IPS-18a (cell line): ENCODE data around the gene TRIL.

Experiments
- H3K27ac ChIP-seq: one replicate; pipeline ENCODE4 v1.5.1; 2013; ENCODE audit warnings: low read length
- H3K27me3 ChIP-seq: one replicate; pipeline ENCODE4 v1.6.1; 2013; ENCODE audit warnings: mild to moderate bottlenecking, low read length; ENCODE audit not compliant: control insufficient read depth, insufficient read depth
- H3K36me3 ChIP-seq: one replicate; pipeline ENCODE4 v1.6.1; 2013; ENCODE audit warnings: low read depth, low read length; ENCODE audit not compliant: control insufficient read depth
- H3K4me1 ChIP-seq: one replicate; pipeline ENCODE4 v1.6.1; 2013; ENCODE audit warnings: low read depth, low read length; ENCODE audit not compliant: control insufficient read depth
- H3K4me3 ChIP-seq: one replicate; pipeline ENCODE4 v1.5.1; 2013; ENCODE audit warnings: low read length
- H3K9ac ChIP-seq: one replicate; pipeline ENCODE4 v1.6.1; 2013; ENCODE audit warnings: mild to moderate bottlenecking, low read length, moderate library complexity
- H3K9me3 ChIP-seq: one replicate; pipeline ENCODE4 v1.6.1; 2013; ENCODE audit warnings: low read depth, low read length; ENCODE audit not compliant: control insufficient read depth

The TRIL gene

DNA sequence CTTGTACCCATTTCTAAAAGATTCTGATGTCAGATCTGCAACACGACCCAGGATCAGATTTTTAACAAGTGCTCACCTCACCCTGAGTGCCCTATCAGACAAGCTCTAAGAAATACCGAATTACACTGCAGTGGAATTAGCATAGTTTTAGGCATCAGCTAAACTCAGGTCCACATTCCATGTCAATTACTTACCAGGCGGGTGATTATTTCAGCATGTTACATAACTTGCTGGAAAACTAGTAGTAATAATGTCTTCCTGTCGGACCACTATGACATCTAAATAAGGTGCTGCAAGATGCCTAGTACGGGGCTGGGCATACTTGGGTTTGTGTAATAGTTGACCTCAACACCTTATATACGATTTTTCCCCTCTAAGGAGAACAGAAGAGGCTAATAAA is 21.0 kb downstream of the TRIL start:
- H3K4me3 ChIP-seq = no peak overlapping the region
- no peaks in the 10 kb centered on the region for H3K27me3 ChIP-seq
- H3K9ac ChIP-seq = no peak overlapping the region
- H3K36me3 ChIP-seq = no peaks in the 10 kb centered on the region
- H3K27ac ChIP-seq = no peak overlapping the region
- peaks cover 8% of the 10 kb centered on the region for H3K4me1 ChIP-seq
- no peaks in the 10 kb centered on the region for H3K9me3 ChIP-seq

DNA sequence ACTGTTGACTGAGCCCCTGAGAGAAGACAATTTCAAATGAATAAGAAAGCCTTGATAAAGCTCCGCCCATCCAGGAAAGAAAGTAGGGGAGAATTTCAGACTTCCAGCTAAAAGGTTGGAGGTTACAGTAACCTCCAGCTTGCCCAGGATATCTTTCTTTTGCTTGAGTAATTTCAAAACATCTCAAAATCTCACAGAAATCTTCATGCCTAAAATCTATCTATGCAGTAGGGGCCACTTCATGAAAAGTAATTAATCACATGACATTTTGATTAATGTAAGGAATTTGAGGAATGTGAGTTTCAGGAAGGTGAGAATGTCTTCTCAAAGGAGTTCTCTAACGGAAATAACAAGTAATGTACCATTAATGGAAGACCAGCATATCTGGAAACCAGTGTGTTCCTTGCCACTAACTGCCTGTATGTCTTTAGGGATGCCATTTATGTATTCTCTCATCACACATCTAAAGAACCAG is 24.2 kb downstream of the TRIL start:
- Histone ChIP-seq H3K27me3 (no peaks in the 10 kb centered on the region), H3K4me3 (no peak overlapping the region), H3K27ac (no peak overlapping the region), H3K9me3 (no peaks in the 10 kb centered on the region), H3K9ac (peak overlapping the region; percentile 21), H3K36me3 (no peaks in the 10 kb centered on the region), H3K4me1 (peaks cover 10% of the 10 kb centered on the region)

DNA sequence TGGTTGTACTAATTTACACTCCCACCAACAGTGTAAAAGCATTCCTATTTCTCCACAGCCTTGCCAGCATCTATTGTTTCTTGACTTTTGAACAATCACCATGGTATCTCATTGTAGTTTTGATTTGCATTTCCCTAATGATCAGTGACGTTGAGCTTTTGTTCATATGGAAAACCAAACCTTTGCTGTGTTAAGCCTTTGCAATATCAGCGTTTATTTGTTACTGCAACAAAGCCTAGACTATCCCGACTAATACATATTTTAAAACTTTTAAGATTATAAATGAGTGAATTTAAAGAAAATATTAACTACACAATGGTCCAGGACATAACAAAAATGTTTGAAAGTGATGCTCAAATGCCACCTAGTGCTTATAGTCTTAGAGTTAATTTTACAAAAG is 26.6 kb downstream of the TRIL start:
- Histone ChIP-seq H3K27ac (no peak overlapping the region), H3K4me1 (peaks cover 17% of the 10 kb centered on the region), H3K4me3 (no peak overlapping the region), H3K36me3 (no peaks in the 10 kb centered on the region), H3K9me3 (no peaks in the 10 kb centered on the region), H3K27me3 (peaks cover 3% of the 10 kb centered on the region), H3K9ac (no peak overlapping the region)

DNA sequence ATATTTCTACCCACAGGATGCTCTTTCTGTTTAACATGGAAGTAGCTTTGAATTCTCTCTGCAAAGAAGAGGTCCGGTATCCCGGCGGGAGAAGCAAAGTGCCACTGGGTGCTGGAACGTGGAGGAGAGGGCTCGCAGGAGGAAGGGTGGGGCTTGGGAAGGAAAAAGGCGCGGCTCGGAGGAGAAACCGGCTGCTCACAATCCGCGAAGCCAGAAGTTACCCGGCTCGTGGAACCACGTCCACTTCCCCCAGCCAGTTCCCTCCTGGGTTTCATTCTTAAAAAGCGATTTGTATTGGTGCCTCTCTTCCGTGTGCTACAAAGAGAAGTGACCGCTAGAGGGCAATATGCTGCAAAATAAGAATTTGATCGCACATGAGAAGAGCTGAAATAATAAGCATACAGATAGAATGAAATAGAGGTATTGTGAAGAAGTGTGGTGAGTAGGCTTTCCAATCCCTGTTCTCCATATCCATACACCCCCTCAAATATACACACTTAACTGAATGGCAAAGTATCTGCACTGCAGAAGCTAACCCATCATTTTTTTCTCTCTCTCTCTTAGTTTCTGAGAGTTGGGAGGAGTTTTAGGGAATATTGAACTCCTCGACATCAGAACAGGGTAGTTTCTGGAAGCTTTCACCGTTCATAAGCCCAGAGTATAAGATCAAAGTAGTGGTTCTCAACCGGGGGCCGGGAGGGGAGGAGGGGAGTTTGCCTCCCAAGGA is 31.1 kb downstream of the TRIL start:
- H3K27ac ChIP-seq = no peak overlapping the region
- peaks cover 14% of the 10 kb centered on the region for H3K27me3 ChIP-seq
- peaks cover 23% of the 10 kb centered on the region for H3K4me1 ChIP-seq
- peak overlapping the region; percentile 58 for H3K9ac ChIP-seq
- H3K9me3 ChIP-seq = no peaks in the 10 kb centered on the region
- peak overlapping the region; percentile 68 for H3K4me3 ChIP-seq
- H3K36me3 ChIP-seq = no peaks in the 10 kb centered on the region

DNA sequence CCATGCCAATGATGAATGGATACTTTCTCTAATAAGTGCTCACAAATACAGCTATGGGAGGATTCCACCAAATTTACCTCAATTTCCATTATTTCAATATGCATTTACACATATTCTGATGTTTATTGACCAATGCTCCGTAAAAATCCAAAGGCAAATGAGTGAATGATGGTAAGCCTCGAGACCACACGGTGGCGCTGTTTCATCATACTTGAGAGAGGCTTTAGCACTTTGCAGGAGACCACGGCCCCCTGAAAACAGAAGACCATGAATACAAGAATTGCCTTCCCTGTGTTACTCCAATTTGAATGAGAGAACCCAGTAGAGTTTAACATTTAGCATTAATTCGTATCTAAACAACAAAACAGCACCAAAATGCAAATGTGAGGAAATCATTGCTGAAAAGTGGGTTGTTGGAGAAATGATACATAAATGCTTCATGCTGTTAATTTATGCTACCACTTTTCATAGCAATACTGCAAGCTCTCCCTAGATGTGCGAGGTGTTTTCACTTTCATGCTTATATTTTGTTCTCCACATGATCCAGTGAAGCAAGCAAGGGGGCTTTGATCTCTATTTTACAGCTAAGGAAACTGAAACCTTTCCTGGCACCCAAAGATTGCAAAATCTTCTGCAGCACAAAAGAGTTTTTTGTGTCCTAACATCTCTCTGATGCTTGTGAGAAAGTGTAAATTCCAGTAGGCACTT is 35.4 kb downstream of the TRIL start:
- Histone ChIP-seq H3K27ac (no peak overlapping the region), H3K36me3 (no peaks in the 10 kb centered on the region), H3K4me1 (peaks cover 19% of the 10 kb centered on the region), H3K9me3 (no peaks in the 10 kb centered on the region), H3K9ac (no peak overlapping the region), H3K27me3 (peaks cover 14% of the 10 kb centered on the region), H3K4me3 (no peak overlapping the region)

DNA sequence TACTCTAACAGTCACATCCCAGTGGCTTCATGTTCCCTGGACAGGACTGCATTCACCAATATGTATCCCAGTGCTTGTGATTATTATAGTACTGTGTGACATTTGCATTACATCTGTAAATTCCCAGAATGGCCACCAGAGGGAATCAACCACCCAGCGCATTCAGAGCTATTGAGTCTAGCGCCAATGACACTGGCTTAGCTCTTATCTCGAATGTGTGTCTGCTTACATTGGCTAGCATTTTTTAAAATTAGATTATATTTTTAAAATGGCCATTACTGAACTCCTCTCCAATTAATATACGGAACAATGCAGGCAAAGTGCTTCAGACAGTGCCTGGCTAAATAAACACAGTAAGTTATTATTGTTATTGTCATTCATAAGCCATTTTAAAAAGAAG is 36.3 kb downstream of the TRIL start:
- peaks cover 17% of the 10 kb centered on the region for H3K4me1 ChIP-seq
- no peak overlapping the region for H3K27ac ChIP-seq
- no peak overlapping the region for H3K9ac ChIP-seq
- H3K36me3 ChIP-seq = no peaks in the 10 kb centered on the region
- H3K4me3 ChIP-seq = no peak overlapping the region
- no peaks in the 10 kb centered on the region for H3K9me3 ChIP-seq
- H3K27me3 ChIP-seq = peaks cover 13% of the 10 kb centered on the region

DNA sequence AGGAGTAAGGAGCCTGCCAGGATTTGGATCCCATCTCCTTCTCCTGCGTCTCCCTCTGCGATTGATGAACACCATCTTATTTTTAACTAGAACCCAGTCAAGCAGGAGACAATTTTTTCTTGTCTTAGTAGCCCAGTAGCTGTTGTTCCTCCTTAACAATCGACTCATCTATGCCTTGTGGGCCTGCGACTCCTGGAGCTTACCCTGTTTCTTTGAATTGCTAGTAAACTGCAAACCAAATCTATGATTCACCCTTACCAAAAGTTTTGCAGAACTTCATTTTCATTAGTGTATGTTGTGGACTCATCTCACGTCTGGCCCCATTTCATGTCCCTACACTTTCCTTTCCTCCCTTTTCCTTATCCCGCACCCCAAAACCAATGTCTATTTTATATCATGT is 37.7 kb downstream of the TRIL start:
- H3K27ac ChIP-seq = no peak overlapping the region
- H3K4me1 ChIP-seq = peaks cover 13% of the 10 kb centered on the region
- H3K27me3 ChIP-seq = no peaks in the 10 kb centered on the region
- H3K4me3 ChIP-seq = no peak overlapping the region
- H3K9ac ChIP-seq = no peak overlapping the region
- H3K36me3 ChIP-seq = no peaks in the 10 kb centered on the region
- H3K9me3 ChIP-seq = no peaks in the 10 kb centered on the region

DNA sequence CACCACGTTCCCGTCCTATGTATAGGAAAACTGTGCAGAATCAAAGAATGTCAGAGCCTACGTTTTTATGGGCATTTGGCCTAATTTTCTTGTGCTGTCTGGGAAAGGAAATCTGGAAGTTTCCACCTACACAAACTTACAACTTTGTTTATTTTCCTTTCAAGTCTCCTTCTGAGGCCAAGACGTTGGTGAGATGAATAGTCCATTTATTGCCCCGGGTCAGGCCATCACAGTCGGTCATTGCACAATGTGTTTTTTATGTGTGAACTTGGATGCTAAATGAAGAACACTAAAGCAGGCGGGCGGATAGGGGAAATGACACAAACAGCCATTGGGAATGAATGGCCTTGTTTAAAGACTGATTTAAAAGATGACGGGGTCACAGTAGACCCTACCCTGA is 38.6 kb downstream of the TRIL start:
- H3K36me3 ChIP-seq = no peaks in the 10 kb centered on the region
- no peak overlapping the region for H3K4me3 ChIP-seq
- no peak overlapping the region for H3K27ac ChIP-seq
- H3K27me3 ChIP-seq = no peaks in the 10 kb centered on the region
- no peak overlapping the region for H3K9ac ChIP-seq
- no peaks in the 10 kb centered on the region for H3K9me3 ChIP-seq
- H3K4me1 ChIP-seq = peaks cover 13% of the 10 kb centered on the region

DNA sequence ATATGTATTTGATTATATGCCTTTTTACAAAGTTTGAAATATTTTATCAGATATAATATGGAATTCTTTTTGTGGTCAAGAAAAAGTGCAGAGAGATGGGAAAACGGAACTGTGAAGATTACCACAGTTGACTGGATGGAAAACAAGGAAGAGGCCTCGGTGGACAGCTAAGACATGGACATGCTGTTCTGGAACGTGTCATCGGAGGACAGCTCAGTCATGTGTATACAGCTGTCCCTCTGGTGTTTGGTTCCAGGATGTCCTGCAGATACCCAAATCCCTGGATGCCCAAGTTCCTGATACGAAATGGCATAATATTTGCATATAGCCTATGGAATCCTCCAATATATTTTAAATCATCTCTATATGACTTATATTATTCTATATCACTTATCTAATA is 49.4 kb downstream of the TRIL start:
- peaks cover 11% of the 10 kb centered on the region for H3K4me1 ChIP-seq
- H3K27ac ChIP-seq = no peak overlapping the region
- H3K9ac ChIP-seq = no peak overlapping the region
- no peaks in the 10 kb centered on the region for H3K36me3 ChIP-seq
- H3K27me3 ChIP-seq = no peaks in the 10 kb centered on the region
- no peak overlapping the region for H3K4me3 ChIP-seq
- peaks cover 4% of the 10 kb centered on the region for H3K9me3 ChIP-seq

DNA sequence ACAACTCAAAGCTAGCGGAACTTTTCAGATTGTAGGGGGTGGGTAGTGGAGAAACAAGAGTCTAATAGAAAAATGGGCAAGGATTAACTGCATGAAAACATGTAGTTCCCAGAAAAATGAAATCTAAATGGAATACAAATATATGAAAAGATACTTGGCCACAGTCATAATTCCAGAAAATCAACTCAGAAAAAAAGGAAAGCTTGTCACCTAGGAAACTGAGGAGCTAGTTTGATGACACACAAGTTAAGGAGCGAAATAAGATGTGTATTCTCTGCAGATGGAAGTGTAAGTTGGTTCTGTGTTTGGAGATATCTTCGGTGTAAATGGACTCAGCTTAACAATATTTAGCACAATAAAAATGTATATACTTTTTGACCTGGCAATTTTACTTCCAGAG is 52.7 kb downstream of the TRIL start:
- H3K9me3 ChIP-seq = no peaks in the 10 kb centered on the region
- no peaks in the 10 kb centered on the region for H3K36me3 ChIP-seq
- no peaks in the 10 kb centered on the region for H3K27me3 ChIP-seq
- H3K9ac ChIP-seq = no peak overlapping the region
- no peak overlapping the region for H3K4me3 ChIP-seq
- H3K4me1 ChIP-seq = peaks cover 24% of the 10 kb centered on the region
- no peak overlapping the region for H3K27ac ChIP-seq

DNA sequence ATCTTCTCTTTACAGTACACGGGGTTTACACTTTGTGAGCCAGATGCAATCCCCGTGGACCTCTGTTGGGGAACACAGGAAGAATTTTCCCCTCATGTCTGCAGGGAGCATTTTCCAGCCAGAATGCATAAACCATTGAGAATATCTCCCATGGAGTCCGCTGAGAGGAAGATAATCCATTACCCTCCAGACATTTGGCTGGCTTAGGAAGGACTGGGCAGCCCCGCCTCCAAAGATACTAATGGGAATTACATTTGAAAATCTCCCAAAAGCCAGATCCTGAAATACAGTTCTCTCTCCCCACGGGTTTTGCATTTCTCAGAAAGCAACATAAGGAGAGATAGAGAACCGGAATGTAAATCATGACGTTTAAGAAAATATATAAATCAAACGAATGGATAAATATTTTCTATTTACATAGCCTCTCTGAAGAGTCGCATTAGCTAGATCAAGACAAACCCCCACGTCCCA is 53.5 kb downstream of the TRIL start:
- Histone ChIP-seq H3K4me1 (peaks cover 30% of the 10 kb centered on the region), H3K36me3 (no peaks in the 10 kb centered on the region), H3K9me3 (no peaks in the 10 kb centered on the region), H3K27ac (no peak overlapping the region), H3K27me3 (no peaks in the 10 kb centered on the region), H3K9ac (no peak overlapping the region), H3K4me3 (no peak overlapping the region)
